Lower leg skin (tissue), 3 donors: ENCODE data around the gene FN1.

Experiments used
- POLR2A ChIP-seq, 2 donors: fragments of 450-650 bp; IDR thresholded peaks; one replicate each; pipeline ENCODE4 v1.6.1; 2016 to 2017; ENCODE audit warnings: antibody characterized with exemption in 2 of 2, mild to moderate bottlenecking in 1 of 2, moderate library complexity in 1 of 2
- TF ChIP-seq, protein P1 (sequence below), 3 donors: fragments of 450-650 bp; IDR thresholded peaks; one replicate each; pipeline ENCODE4 v1.5.1; 2016; ENCODE audit warnings: antibody characterized with exemption in 3 of 3, mild to moderate bottlenecking in 3 of 3, moderate library complexity in 2 of 3

GRCh38 chr2:215358891-215359575 is 76.8 kb downstream of the FN1 start:
- TF ChIP-seq, protein P1, sequence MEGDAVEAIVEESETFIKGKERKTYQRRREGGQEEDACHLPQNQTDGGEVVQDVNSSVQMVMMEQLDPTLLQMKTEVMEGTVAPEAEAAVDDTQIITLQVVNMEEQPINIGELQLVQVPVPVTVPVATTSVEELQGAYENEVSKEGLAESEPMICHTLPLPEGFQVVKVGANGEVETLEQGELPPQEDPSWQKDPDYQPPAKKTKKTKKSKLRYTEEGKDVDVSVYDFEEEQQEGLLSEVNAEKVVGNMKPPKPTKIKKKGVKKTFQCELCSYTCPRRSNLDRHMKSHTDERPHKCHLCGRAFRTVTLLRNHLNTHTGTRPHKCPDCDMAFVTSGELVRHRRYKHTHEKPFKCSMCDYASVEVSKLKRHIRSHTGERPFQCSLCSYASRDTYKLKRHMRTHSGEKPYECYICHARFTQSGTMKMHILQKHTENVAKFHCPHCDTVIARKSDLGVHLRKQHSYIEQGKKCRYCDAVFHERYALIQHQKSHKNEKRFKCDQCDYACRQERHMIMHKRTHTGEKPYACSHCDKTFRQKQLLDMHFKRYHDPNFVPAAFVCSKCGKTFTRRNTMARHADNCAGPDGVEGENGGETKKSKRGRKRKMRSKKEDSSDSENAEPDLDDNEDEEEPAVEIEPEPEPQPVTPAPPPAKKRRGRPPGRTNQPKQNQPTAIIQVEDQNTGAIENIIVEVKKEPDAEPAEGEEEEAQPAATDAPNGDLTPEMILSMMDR (IDR thresholded peaks at IDR 0.05): no peak
- no peak for TF ChIP-seq POLR2A (IDR thresholded peaks at IDR 0.05)
